ENCODE data around the gene GALNT1. TPM values are rescaled to one million over a fixed set of nuclear protein-coding genes. Genes with fewer than 3 reads are reported as not detected.
A peak's percentile ranks its signal among the peaks of the same experiment; 100 is the strongest.

Gene GALNT1
- total RNA-seq, 1 experiment from 2014 or later, result 77.9 TPM

DNA sequence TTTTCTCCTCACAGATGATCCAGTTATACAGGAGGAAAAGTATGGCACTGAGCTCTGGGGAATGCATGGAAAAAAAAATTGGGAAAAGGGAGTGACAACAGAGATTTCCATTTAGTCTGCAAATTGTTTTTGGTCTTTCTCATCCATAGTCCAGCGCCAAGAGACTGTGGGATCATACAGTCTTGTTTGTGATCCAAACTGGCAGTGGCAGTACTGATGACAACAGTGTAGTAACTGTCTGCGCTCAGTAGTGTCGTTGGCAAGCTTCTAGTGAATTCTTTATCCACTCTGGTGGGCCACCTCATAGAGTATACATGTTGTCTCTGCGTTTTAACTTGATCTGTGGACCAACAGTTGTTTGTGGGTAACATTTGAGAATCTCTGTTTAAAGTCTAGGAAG is 37.9 kb downstream of the GALNT1 start:
- peaks cover 6% of the 10 kb centered on the region in 2 experiments; a peak in 3 of 4 replicates for H3K4me1 Mint-ChIP-seq
- Histone ChIP-seq H3K79me1 (ENCODE audit: insufficient read depth, low read depth, low read length, poor library complexity, severe bottlenecking) (no peaks in the 10 kb centered on the region), H3K18ac (ENCODE audit: insufficient read length, low read depth, low read length) (no peak overlapping the region), H3K27ac (ENCODE audit: insufficient read length, low read depth, low read length) (no peak overlapping the region), H4K91ac (ENCODE audit: insufficient read length, low read depth, low read length) (no peak overlapping the region), H4K20me1 (ENCODE audit: control insufficient read depth, insufficient read depth, insufficient read length) (no peaks in the 10 kb centered on the region), H3K56ac (ENCODE audit: insufficient read length, low read depth, low read length) (no peak overlapping the region), H3K9ac (ENCODE audit: extremely low read depth, insufficient read length, low read length) (no peak overlapping the region), H3K23ac (ENCODE audit: insufficient read length, low read depth, low read length) (no peak overlapping the region), H2BK20ac (ENCODE audit: low read depth, low read length, poor library complexity, severe bottlenecking) (no peak overlapping the region), H3K27me3 (ENCODE audit: insufficient read depth, low read length) (no peaks in the 10 kb centered on the region), H3K9me3 (ENCODE audit: control insufficient read depth, low read depth, low read length) (no peaks in the 10 kb centered on the region), H2BK12ac (ENCODE audit: insufficient read length, low read depth, low read length) (no peak overlapping the region), H3K4me1 (ENCODE audit: insufficient read depth, low read length) (no peaks in the 10 kb centered on the region), H4K5ac (ENCODE audit: insufficient read length, low read depth, low read length) (no peak overlapping the region), H2AFZ (ENCODE audit: low read length) (no peak overlapping the region), H2AK5ac (ENCODE audit: insufficient read length, low read length) (no peak overlapping the region), H3K14ac (ENCODE audit: insufficient read depth, low read length) (no peak overlapping the region; the same call in 1 of the 2 replicates), H2BK15ac (ENCODE audit: low read depth, low read length) (no peak overlapping the region), H3K4me2 (ENCODE audit: insufficient read depth, insufficient read length, low read length) (no peak overlapping the region), H3K79me2 (ENCODE audit: insufficient read depth, low read length) (peaks cover 2% of the 10 kb centered on the region), H3K4ac (ENCODE audit: low read depth, low read length) (no peak overlapping the region), H2BK120ac (ENCODE audit: low read depth, low read length, poor library complexity, severe bottlenecking) (no peak overlapping the region), H3K23me2 (ENCODE audit: insufficient read length, low read depth, low read length, poor library complexity, severe bottlenecking) (no peaks in the 10 kb centered on the region), H4K8ac (replicated peaks; ENCODE audit: insufficient read length, low read depth, low read length) (no peak overlapping the region), H2BK5ac (ENCODE audit: insufficient read length, low read length) (no peak overlapping the region), H3T11ph (ENCODE audit: low read length) (no peak overlapping the region)
- no CpG with 5 or more reads among the region's 4 CpGs for WGBS (ENCODE audit: extremely low coverage, insufficient read length, low lambda C conversion rate)
- TF ChIP-seq, protein P1, sequence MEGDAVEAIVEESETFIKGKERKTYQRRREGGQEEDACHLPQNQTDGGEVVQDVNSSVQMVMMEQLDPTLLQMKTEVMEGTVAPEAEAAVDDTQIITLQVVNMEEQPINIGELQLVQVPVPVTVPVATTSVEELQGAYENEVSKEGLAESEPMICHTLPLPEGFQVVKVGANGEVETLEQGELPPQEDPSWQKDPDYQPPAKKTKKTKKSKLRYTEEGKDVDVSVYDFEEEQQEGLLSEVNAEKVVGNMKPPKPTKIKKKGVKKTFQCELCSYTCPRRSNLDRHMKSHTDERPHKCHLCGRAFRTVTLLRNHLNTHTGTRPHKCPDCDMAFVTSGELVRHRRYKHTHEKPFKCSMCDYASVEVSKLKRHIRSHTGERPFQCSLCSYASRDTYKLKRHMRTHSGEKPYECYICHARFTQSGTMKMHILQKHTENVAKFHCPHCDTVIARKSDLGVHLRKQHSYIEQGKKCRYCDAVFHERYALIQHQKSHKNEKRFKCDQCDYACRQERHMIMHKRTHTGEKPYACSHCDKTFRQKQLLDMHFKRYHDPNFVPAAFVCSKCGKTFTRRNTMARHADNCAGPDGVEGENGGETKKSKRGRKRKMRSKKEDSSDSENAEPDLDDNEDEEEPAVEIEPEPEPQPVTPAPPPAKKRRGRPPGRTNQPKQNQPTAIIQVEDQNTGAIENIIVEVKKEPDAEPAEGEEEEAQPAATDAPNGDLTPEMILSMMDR (conservative IDR thresholded peaks at IDR 0.05), result no peak
- peak overlapping the region in 1 of 3 experiments; percentile 14; a peak in 1 of 7 replicates for H3K27ac Mint-ChIP-seq
- H3K27me3 Mint-ChIP-seq (ENCODE audit: low read depth), result no peaks in the 10 kb centered on the region
- no peak for DNase-seq
- no peak overlapping the region for H3K4me3 Mint-ChIP-seq
- H3K36me3 Mint-ChIP-seq (ENCODE audit: insufficient read depth in 1 of 3, low read depth in 3 of 3), result peaks cover 0 to 3% (median 0%) of the 10 kb centered on the region in 3 experiments; a peak in 1 of 7 replicates
- H3K9me3 Mint-ChIP-seq, result peaks cover 0 to 3% of the 10 kb centered on the region in 2 experiments; a peak in 1 of 5 replicates
